Ovary (tissue), 3 donors: ENCODE measurements around the gene MAGI1.

Experiments used
- CTCF ChIP-seq, 3 donors: fragments of 450-650 bp in 2 of 3; fragments of 200-600 bp in 1 of 3; IDR thresholded peaks; one replicate each; pipeline versions ENCODE4 v1.5.1 to v1.8.0; 2016 to 2022; ENCODE audit warnings: antibody characterized with exemption in 3 of 3, mild to moderate bottlenecking in 1 of 3
- EP300 ChIP-seq: sonication (generic); formaldehyde crosslinking; IDR thresholded peaks from one replicate; pipeline ENCODE4 v1.6.1; 2017; ENCODE audit warnings: antibody characterized with exemption
- donor health status: DM: no; HTN: no; CAD: no.

GRCh38 chr3:65376426-65376825 lies 662.3 kb downstream of the MAGI1 start:
- no peak for TF ChIP-seq CTCF (IDR thresholded peaks at IDR 0.05)
- TF ChIP-seq EP300 = no peak
